NB4 (cell line): ENCODE measurements around the gene LONP2.
"Not testable (repeated sequence)": the region's sequence is repeated elsewhere in the genome, so short reads cannot be mapped to it uniquely, and the experiment has no call there.

Source experiments
- DNase-seq: peaks from one replicate; pipeline ENCODE4 v3.0.0; 2010; ENCODE audit warnings: low read depth
- H3K4me3 ChIP-seq: one replicate; pipeline ENCODE4 v1.5.1; 2011; ENCODE audit warnings: mild to moderate bottlenecking, low read depth, low read length, moderate library complexity
- MAX ChIP-seq: IDR thresholded peaks from 2 replicates; pipeline ENCODE4 v1.6.1; 2011; ENCODE audit warnings: low read depth, low read length
- MYC ChIP-seq: IDR thresholded peaks from 2 replicates; pipeline ENCODE4 v1.6.1; 2011; ENCODE audit warnings: low read depth, low read length
- POLR2A ChIP-seq: IDR thresholded peaks from 2 replicates; pipeline ENCODE4 v1.6.1; 2011; ENCODE audit warnings: mild to moderate bottlenecking; ENCODE audit not compliant: insufficient read length; ENCODE audit errors: extremely low read depth
- TF ChIP-seq, protein P1 (sequence below): IDR thresholded peaks from one replicate; pipeline ENCODE4 v1.5.1; 2012; ENCODE audit warnings: low read depth, low read length

LONP2 gene

GRCh38 chr16:48234630-48235029, 9.5 kb upstream of the LONP2 start:
- TF ChIP-seq MYC (no peak), POLR2A (no peak), MAX (no peak)
- TF ChIP-seq, protein P1, sequence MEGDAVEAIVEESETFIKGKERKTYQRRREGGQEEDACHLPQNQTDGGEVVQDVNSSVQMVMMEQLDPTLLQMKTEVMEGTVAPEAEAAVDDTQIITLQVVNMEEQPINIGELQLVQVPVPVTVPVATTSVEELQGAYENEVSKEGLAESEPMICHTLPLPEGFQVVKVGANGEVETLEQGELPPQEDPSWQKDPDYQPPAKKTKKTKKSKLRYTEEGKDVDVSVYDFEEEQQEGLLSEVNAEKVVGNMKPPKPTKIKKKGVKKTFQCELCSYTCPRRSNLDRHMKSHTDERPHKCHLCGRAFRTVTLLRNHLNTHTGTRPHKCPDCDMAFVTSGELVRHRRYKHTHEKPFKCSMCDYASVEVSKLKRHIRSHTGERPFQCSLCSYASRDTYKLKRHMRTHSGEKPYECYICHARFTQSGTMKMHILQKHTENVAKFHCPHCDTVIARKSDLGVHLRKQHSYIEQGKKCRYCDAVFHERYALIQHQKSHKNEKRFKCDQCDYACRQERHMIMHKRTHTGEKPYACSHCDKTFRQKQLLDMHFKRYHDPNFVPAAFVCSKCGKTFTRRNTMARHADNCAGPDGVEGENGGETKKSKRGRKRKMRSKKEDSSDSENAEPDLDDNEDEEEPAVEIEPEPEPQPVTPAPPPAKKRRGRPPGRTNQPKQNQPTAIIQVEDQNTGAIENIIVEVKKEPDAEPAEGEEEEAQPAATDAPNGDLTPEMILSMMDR: no peak
- no peak for DNase-seq
- H3K4me3 ChIP-seq: no peak overlapping the region

DNA sequence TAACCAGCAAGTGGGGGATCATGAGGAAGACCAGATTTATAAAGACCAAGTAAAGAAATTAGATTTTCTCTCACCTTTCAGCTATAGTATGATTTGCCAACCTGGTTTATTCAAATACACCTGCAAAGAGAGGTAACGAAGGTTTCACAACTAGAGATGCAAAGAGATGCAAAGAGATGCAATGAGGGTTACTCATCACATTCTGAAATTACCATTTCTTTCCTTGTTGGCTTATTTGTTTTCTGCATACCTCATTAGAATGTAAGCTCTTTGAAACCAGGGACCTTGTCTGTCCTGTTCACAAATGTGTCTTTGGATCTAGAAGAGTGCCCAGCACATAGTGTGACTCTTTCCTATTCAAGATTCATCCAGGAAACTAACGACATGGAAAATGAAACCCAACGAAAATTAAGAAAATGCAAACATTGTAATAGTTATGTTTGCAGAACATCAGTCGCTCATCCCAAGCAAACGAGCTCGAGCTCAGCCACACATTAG, 9.0 kb upstream of the LONP2 start:
- no peak overlapping the region for H3K4me3 ChIP-seq
- no peak for TF ChIP-seq POLR2A
- no peak for TF ChIP-seq MAX
- no peak for TF ChIP-seq MYC
- TF ChIP-seq, protein P1: no peak
- no peak for DNase-seq

- no peak overlapping the region for H3K4me3 ChIP-seq
- TF ChIP-seq POLR2A: no peak
- TF ChIP-seq, protein P1: no peak
- no peak for TF ChIP-seq MAX
- no peak for TF ChIP-seq MYC
- no peak for DNase-seq
Measured at GRCh38 chr16:48235556-48236136, 8.5 kb upstream of the LONP2 start.

DNA sequence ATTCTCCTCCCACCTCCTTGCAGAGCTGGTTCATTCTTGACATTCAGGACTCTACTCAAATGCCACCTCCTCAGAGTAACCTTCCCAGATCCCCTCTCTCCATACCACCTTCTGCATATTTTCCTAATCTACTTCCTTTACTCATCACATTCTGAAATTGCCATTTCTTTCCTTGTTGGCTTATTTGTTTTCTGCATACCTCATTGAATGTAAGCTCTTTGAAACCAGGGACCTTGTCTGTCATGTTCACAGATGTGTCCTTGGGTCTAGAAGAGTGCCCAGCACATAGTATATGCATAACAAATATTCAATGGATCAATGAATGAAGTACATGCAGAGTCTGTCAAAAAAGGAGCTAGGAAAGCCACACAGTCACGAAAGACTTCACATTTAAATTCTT, 7.8 kb upstream of the LONP2 start:
- no peak for DNase-seq
- H3K4me3 ChIP-seq: no peak overlapping the region

DNA sequence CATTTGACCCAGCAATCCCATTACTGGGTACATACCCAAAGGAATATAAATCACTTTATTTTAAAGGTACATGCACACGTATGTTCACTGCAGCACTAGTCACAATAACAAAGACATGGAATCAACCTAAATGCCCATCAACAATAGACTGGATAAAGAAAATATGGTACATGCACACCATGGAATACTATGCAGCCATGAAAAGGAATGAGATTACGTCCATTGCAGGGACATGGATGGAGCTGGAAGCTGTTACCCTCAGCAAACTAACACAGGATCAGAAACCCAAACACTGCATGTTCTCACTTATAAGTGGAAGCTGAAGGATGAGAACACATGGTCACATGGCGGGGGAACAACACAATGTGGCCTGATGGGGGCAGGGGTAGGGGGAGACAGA, 4.0 kb upstream of the LONP2 start:
- H3K4me3 ChIP-seq, DNase-seq: not testable (repeated sequence)

More for the DNA sequence above, 7.8 kb upstream of the LONP2 start:
- TF ChIP-seq, protein P1: no peak
- no peak for TF ChIP-seq MAX
- TF ChIP-seq MYC: no peak
- TF ChIP-seq POLR2A: no peak

DNA sequence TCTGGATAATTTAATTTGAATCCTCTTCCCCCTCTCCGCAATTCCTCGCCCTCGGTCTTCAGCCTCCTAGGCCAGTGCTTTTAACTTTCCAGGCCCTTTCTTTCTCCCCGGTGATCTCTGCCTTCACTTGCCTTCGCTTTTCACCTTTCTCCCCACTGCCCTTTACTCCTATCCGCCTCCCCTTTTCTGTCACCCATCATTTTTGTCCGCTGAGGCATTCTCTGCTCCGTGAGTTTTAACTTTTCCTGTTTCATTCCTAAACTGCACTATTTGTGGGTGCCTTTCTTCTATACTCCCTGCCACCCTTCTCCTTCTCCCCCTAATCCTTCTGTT, 729 bp downstream of the LONP2 start:
- no peak for DNase-seq
- TF ChIP-seq MYC (no peak), MAX (no peak), POLR2A (no peak)
- TF ChIP-seq, protein P1: no peak
- peak overlapping the region; percentile 78 for H3K4me3 ChIP-seq
